Breast epithelium (tissue), 3 donors: ENCODE measurements around the gene PSMA1.

Experiments used
- CTCF ChIP-seq, 3 donors: fragments of 450-650 bp; IDR thresholded peaks; one replicate each; pipeline ENCODE4 v1.5.1; 2016 to 2017; ENCODE audit warnings: antibody characterized with exemption in 3 of 3, mild to moderate bottlenecking in 3 of 3, moderate library complexity in 3 of 3
- POLR2A ChIP-seq: fragments of 450-650 bp; IDR thresholded peaks from one replicate; pipeline ENCODE4 v1.6.1; 2016; ENCODE audit warnings: antibody characterized with exemption, mild to moderate bottlenecking, moderate library complexity

- TF ChIP-seq CTCF (IDR thresholded peaks at IDR 0.05) (no peak), POLR2A (no peak)
Observed at GRCh38 chr11:14529951-14530350, 9.8 kb upstream of the PSMA1 start.
